GM12873 (cell line): ENCODE measurements around the gene CAPN12.

Source experiments
- TF ChIP-seq, protein P1 (sequence below): IDR thresholded peaks from 2 replicates; pipeline ENCODE4 v1.5.1; 2012; ENCODE audit warnings: low read depth, mild to moderate bottlenecking, moderate library complexity, low read length, control low read depth; ENCODE audit not compliant: insufficient read depth; ENCODE audit errors: missing control alignments

The CAPN12 gene

DNA sequence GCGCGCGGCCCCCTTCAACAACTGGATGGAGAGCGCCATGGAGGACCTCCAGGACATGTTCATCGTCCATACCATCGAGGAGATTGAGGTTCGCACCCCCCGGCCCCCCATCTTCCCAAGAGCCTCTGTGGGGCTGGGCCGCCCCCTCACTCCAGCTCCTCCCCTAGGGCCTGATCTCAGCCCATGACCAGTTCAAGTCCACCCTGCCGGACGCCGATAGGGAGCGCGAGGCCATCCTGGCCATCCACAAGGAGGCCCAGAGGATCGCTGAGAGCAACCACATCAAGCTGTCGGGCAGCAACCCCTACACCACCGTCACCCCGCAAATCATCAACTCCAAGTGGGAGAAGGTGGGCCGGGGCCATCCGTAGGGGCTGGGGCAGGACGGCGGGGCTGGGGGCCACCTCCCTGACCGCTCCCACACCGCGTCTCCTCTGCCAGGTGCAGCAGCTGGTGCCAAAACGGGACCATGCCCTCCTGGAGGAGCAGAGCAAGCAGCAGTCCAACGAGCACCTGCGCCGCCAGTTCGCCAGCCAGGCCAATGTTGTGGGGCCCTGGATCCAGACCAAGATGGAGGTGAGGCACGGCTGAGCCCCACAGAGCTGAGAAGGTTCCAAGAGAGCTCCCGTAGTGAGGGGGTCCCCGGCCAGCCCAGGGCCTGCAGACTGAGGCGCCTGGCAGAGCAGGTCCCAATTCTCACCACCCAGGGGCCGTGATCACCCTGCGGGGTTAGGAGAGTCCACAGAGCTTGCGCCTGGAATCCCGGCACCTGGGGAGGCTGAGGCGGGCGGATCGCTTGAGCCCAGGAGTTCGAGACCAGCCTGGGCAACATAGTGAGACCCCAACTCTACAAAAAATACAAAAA is 20.1 kb downstream of the CAPN12 start:
- TF ChIP-seq, protein P1, sequence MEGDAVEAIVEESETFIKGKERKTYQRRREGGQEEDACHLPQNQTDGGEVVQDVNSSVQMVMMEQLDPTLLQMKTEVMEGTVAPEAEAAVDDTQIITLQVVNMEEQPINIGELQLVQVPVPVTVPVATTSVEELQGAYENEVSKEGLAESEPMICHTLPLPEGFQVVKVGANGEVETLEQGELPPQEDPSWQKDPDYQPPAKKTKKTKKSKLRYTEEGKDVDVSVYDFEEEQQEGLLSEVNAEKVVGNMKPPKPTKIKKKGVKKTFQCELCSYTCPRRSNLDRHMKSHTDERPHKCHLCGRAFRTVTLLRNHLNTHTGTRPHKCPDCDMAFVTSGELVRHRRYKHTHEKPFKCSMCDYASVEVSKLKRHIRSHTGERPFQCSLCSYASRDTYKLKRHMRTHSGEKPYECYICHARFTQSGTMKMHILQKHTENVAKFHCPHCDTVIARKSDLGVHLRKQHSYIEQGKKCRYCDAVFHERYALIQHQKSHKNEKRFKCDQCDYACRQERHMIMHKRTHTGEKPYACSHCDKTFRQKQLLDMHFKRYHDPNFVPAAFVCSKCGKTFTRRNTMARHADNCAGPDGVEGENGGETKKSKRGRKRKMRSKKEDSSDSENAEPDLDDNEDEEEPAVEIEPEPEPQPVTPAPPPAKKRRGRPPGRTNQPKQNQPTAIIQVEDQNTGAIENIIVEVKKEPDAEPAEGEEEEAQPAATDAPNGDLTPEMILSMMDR, result no peak

DNA sequence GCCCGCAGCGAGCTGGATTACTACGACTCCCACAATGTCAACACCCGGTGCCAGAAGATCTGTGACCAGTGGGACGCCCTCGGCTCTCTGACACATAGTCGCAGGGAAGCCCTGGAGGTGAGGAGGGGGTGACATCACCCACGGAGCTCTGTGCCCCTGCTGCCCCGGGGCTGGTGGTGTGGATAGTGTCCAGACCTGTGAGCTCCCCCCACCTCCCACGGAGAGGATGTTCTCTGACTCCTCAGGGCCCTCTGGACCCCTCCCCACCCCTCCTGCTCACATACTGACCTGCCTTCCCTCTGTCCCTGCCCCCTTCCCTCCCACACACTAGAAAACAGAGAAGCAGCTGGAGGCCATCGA is 20.7 kb downstream of the CAPN12 start:
- TF ChIP-seq, protein P1, result no peak

DNA sequence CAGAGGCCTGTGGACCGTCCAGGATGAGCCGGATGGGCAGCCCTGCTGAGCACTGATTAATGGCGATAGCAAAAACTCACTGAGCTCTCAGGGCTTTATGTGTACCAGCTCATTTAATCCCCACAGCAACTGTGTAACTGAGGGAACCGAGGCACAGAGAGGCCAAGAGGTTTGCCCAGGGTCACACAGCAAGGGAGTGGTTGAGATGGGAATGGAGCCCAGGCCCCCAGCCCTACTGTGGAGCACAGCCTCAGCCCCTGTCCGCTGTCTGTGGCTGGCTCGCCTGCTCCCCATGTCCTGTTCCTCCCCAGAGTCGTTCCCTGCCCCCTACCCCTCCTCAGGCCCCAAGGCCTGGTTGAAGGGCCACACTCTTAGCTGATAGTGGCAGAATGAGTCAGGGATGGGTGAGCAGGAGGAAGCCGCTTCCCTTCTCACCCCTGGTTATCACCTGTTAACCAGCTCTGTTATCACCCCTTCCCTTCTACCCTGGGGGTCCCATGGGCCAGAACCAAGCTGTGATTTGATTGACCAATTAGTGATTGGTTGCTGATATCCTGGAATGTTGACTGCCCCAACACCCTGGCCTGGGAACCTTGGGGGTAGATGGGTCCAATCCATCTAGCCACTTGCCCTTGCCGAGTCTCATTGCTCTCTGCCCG is 21.2 kb downstream of the CAPN12 start:
- TF ChIP-seq, protein P1, result no peak

DNA sequence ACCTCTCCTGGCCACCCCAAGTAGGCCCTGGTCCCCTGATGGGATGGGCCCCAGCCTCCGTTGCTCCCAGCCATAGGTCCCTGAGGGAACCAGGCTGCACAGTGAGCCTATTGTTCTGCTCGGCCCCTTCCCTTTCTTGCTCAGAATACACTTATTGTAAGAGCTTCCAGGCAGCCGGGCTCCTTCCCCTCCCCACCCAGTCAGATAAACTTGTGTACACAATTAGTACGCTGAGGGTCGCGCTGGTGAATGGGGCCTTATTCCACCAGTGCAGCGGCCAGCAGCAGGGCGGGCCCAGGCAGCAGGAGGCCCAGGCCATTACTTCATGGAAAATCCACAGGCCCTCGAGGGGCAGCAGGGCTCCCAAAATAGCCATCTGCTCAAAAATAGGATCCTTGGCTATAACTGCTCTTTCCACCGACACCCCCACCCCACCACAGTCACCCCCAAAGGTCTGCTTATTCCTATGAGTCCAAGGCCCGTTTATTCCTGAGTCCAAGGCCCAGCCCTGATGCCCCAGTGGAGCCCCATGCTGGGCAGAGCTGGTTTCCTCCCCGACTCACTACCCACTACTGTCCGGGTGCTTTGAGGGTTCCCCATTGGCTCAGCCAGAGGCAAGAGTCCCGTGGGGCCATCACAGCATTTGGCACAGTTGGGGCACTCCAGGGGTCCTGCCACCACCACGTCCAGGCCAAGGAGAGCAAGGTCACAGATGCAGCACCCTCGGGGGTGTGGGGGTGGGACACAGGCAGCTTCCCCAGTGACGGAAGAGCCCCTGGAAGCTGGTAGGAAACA is 22.1 kb downstream of the CAPN12 start:
- TF ChIP-seq, protein P1, result no peak

DNA sequence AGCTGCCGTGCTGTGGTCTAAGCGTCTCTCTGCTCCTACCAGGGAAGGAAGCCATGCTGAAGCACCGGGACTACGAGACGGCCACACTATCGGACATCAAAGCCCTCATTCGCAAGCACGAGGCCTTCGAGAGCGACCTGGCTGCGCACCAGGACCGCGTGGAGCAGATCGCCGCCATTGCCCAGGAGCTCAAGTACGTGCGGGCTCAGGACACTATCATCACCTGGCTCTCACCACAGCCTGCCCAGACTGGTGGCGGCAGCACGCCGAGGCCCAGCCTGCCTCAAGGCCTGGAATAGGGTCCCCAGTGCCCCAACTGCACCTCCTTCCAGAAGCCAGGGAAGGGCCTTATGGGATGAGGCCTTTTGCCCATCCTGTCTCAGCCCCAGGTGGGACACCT is 22.8 kb downstream of the CAPN12 start:
- TF ChIP-seq, protein P1, result no peak

DNA sequence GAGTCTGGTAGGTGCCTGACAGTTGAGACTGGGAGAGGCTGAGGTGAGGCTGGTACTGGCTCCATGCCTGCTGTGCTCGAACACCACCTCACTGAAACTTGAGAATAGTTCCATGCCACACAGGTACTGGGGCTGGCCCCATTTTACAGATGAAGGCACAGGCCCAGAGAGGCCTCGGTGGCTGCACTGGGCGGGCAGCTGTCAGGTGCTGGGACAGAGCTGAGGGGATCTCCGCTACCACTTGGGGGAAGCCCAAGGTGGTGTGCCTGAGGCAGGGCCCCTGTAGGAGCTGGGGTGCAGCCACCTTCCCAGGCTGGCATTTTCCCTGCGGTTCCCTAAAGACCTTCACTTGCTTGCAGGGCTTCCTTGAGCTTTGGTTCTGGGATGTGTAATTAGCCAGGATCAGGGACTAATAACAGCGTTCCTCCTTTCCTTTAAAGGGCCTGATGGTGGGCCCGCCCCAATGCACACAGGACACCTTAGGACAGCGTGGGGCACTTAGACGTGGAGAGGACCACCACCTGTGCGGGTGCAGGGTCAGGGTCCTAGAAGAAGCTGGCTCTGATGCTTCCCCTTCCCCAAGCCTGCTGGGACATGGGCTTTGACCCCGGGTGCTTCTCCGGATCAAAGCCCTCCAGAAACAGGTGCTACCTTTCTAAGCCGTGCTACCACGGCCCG is 23.6 kb downstream of the CAPN12 start:
- TF ChIP-seq, protein P1, result no peak
